ENCODE results near the gene TBC1D14.

GRCh38 chr4:6944301-6945051 is 34.9 kb downstream of the TBC1D14 start:
- TF ChIP-seq CTCF (IDR thresholded peaks at IDR 0.05 in 4 of 5, conservative IDR thresholded peaks at IDR 0.05 in 1 of 5) (no peak), POLR2A (IDR thresholded peaks at IDR 0.05) (no peak)

All from gastrocnemius medialis (tissue), 4 donors.